Fibroblast of lung (primary cell): ENCODE data around the gene VN1R4.

Source experiments
- CTCF ChIP-seq, 2 donors: IDR thresholded peaks in 1 of 2; conservative IDR thresholded peaks in 1 of 2; 1 replicate in 1 of 2; 2 replicates in 1 of 2; pipeline ENCODE4 v1.5.1; 2011 to 2012; ENCODE audit warnings: low read length in 2 of 2, control low read depth in 1 of 2, inconsistent platforms in 1 of 2, low read depth in 1 of 2, mild to moderate bottlenecking in 1 of 2
- EZH2 ChIP-seq: IDR thresholded peaks from 2 replicates; pipeline ENCODE4 v1.5.1; 2012; ENCODE audit warnings: low read length, control low read depth, mild to moderate bottlenecking; ENCODE audit errors: missing control alignments

DNA sequence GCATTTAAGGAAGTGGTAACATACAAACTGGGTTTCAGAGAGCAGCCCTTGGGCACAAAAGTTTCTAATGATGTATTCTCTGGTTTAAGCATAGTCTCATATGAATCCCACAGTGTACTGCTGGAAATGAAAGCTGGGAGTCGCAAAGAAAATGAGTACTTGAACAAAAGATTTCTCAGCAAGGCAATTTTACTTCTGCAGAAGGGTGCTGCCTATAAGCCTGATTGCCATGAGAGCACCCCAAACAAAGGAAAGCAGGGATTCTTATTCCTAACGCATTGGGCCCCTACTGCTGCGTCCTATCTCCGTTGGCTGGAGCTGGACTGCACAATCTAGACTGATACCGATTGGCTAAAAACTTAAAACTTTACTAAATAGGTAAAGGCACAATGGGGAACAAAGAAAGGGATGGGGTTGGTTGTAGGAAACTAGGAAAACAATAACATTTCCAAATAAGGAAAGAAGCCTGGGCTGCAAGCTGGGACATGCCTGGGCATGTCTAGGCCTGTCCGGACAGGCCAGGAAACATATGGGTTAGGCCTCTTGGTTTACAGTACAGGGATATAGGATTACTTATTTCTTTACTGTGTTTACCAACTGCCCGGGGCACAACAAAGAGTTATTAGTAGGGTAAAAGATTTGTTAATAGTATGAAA, 27.4 kb upstream of the VN1R4 start:
- TF ChIP-seq CTCF (conservative IDR thresholded peaks at IDR 0.05 in 1 of 2, IDR thresholded peaks at IDR 0.05 in 1 of 2; ENCODE audit: low read depth in 1 of 2, low read length in 2 of 2) (no peak), EZH2 (no peak)
